ENCODE results near the gene TOM1L1.

Gene TOM1L1

DNA sequence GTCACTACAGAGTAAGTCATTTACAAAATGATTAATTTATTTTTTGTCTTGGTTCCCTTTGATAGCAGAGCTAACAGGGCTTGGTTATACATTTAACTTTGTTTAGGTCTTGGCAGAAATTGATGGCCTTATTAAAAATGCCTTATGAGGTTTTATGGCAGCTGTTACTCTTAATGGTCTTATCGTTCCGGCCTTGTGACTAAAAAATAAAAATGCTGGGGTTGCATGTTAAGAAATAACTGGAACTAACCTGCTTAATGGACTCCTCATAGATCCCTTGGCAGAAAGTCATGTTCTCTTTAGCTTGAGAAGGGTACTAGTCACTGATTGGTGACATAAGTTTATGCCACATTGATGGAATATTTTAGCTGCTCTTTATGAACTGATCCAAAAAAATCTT is 49.5 kb downstream of the TOM1L1 start:
- POLR2A ChIA-PET: no interaction called here
- Histone ChIP-seq H3K4me1 (ENCODE audit: control insufficient read depth, insufficient read depth, low read length) (no peaks in the 10 kb centered on the region), H3K4me3 (ENCODE audit: low read depth, low read length) (no peak overlapping the region), H3K27ac (ENCODE audit: extremely low read depth, low read depth, low read length) (no peak overlapping the region), H3K9me3 (ENCODE audit: control insufficient read depth, insufficient read depth, low read depth, low read length) (no peaks in the 10 kb centered on the region), H3K36me3 (ENCODE audit: control insufficient read depth in 2 of 2, insufficient read depth in 1 of 2, low read length in 2 of 2) (peaks cover 21 to 83% of the 10 kb centered on the region in 2 experiments)
- CTCF ChIA-PET: interaction anchor here (0.6 to 1.1 kb wide), 3 partner anchors 43 to 399 kb away, joined by 3 to 4 read pairs (median 3); no protein-coding TSS in a partner anchor
- TF ChIP-seq ZNF830 (tag by site-specific recombination; IDR thresholded peaks at IDR 0.05; ENCODE audit: low read depth) (no peak), ZNF558 (tag by site-specific recombination; IDR thresholded peaks at IDR 0.05) (no peak), ZNF302 (tag by site-specific recombination; IDR thresholded peaks at IDR 0.05; ENCODE audit: low read depth) (no peak), ZBTB1 (tag by site-specific recombination; IDR thresholded peaks at IDR 0.05) (no peak), ZNF280D (tag by site-specific recombination; IDR thresholded peaks at IDR 0.05) (no peak), ZNF292 (tag by site-specific recombination; IDR thresholded peaks at IDR 0.05; ENCODE audit: borderline replicate concordance, low read depth) (no peak), ZNF121 (tag by site-specific recombination; IDR thresholded peaks at IDR 0.05) (no peak), PRDM1 (tag by site-specific recombination; IDR thresholded peaks at IDR 0.05) (no peak)
- TF ChIP-seq, protein P1, sequence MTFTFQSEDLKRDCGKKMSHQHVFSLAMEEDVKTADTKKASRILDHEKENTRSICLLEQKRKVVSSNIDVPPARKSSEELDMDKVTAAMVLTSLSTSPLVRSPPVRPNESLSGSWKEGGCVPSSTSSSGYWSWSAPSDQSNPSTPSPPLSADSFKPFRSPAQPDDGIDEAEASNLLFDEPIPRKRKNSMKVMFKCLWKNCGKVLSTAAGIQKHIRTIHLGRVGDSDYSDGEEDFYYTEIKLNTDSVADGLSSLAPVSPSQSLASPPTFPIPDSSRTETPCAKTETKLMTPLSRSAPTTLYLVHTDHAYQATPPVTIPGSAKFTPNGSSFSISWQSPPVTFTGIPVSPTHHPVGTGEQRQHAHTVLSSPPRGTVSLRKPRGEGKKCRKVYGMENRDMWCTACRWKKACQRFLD (tag by site-specific recombination; IDR thresholded peaks at IDR 0.05): no peak
- TF ChIP-seq, protein P2, sequence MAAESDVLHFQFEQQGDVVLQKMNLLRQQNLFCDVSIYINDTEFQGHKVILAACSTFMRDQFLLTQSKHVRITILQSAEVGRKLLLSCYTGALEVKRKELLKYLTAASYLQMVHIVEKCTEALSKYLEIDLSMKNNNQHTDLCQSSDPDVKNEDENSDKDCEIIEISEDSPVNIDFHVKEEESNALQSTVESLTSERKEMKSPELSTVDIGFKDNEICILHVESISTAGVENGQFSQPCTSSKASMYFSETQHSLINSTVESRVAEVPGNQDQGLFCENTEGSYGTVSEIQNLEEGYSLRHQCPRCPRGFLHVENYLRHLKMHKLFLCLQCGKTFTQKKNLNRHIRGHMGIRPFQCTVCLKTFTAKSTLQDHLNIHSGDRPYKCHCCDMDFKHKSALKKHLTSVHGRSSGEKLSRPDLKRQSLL (tag by site-specific recombination; IDR thresholded peaks at IDR 0.05): no peak
- TF ChIP-seq, protein P3, sequence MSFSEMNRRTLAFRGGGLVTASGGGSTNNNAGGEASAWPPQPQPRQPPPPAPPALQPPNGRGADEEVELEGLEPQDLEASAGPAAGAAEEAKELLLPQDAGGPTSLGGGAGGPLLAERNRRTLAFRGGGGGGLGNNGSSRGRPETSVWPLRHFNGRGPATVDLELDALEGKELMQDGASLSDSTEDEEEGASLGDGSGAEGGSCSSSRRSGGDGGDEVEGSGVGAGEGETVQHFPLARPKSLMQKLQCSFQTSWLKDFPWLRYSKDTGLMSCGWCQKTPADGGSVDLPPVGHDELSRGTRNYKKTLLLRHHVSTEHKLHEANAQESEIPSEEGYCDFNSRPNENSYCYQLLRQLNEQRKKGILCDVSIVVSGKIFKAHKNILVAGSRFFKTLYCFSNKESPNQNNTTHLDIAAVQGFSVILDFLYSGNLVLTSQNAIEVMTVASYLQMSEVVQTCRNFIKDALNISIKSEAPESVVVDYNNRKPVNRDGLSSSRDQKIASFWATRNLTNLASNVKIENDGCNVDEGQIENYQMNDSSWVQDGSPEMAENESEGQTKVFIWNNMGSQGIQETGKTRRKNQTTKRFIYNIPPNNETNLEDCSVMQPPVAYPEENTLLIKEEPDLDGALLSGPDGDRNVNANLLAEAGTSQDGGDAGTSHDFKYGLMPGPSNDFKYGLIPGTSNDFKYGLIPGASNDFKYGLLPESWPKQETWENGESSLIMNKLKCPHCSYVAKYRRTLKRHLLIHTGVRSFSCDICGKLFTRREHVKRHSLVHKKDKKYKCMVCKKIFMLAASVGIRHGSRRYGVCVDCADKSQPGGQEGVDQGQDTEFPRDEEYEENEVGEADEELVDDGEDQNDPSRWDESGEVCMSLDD (tag by site-specific recombination; IDR thresholded peaks at IDR 0.05): no peak

DNA sequence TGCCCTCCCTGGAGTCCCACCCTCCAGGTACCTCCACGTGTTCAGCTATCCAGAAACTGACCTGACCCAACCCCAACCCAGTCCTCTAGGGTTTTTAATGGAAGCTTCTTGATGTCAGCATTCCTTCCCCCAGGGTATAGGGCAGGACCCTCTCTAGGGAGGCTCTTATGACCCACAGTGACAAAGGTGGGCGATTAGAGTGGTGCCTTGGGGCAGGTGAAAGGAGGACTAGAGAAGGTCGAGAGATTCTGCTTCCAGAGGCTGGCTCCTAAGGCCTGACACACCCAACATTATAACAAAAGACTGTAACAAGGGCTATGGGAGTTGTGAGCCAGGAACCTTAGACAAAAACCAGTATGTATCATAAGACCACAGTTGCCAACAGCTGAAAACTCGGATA is 50.6 kb downstream of the TOM1L1 start:
- ChIA-PET CTCF (interaction anchor here (1.1 kb wide), 1 partner anchor 48 kb away, joined by 3 read pairs; no protein-coding TSS in a partner anchor), POLR2A (no interaction called here)
- H3K4me1 ChIP-seq (ENCODE audit: control insufficient read depth, insufficient read depth, low read length): no peaks in the 10 kb centered on the region
- H3K27ac ChIP-seq (ENCODE audit: extremely low read depth, low read depth, low read length): no peak overlapping the region
- no peaks in the 10 kb centered on the region for H3K9me3 ChIP-seq (ENCODE audit: control insufficient read depth, insufficient read depth, low read depth, low read length)
- TF ChIP-seq ZNF561 (tag by site-specific recombination; IDR thresholded peaks at IDR 0.05; ENCODE audit: borderline replicate concordance) (no peak), OVOL3 (tag by site-specific recombination; IDR thresholded peaks at IDR 0.05) (no peak), ZBTB1 (tag by site-specific recombination; IDR thresholded peaks at IDR 0.05) (no peak), ZFP37 (tag by site-specific recombination; IDR thresholded peaks at IDR 0.05) (no peak), ZBTB7A (tag by site-specific recombination; IDR thresholded peaks at IDR 0.05; ENCODE audit: low read depth) (no peak), ZNF777 (tag by site-specific recombination; IDR thresholded peaks at IDR 0.05; ENCODE audit: borderline replicate concordance) (no peak)
- no peak overlapping the region for H3K4me3 ChIP-seq (ENCODE audit: low read depth, low read length)
- peaks cover 24 to 89% of the 10 kb centered on the region in 2 experiments for H3K36me3 ChIP-seq (ENCODE audit: control insufficient read depth in 2 of 2, insufficient read depth in 1 of 2, low read length in 2 of 2)
